H9 (cell line): ENCODE results near the gene SPATA18. TPM values are rescaled to one million over a fixed set of nuclear protein-coding genes. Genes with fewer than 3 reads are reported as not detected.

Source experiments
- DNase-seq: peaks from one replicate; pipeline ENCODE4 v3.0.0-alpha.2; 2017
- H2AFZ ChIP-seq: one replicate; pipeline ENCODE4 v1.6.1; 2013; ENCODE audit warnings: mild to moderate bottlenecking, low read length, control low read depth, moderate library complexity
- H2AK5ac ChIP-seq: 2 replicates; pipeline ENCODE4 v1.6.1; 2013; ENCODE audit warnings: low read length, control low read depth, mixed read lengths; ENCODE audit not compliant: insufficient read length
- H2BK120ac ChIP-seq: one replicate; pipeline ENCODE4 v1.6.1; 2013; ENCODE audit warnings: low read depth, mild to moderate bottlenecking, low read length, control low read depth, inconsistent platforms; ENCODE audit not compliant: poor library complexity, severe bottlenecking
- H2BK12ac ChIP-seq: 2 replicates; pipeline ENCODE4 v1.6.1; 2013; ENCODE audit warnings: low read length, control low read depth, mixed read lengths, low read depth; ENCODE audit not compliant: insufficient read length
- H2BK15ac ChIP-seq: 2 replicates; pipeline ENCODE4 v1.6.1; 2013; ENCODE audit warnings: low read depth, low read length, control low read depth
- H2BK20ac ChIP-seq: one replicate; pipeline ENCODE4 v1.6.1; 2013; ENCODE audit warnings: low read depth, mild to moderate bottlenecking, low read length, control low read depth, inconsistent platforms; ENCODE audit not compliant: poor library complexity, severe bottlenecking
- H2BK5ac ChIP-seq: 2 replicates; pipeline ENCODE4 v1.6.1; 2013; ENCODE audit warnings: low read length, control low read depth, mixed read lengths; ENCODE audit not compliant: insufficient read length
- H3K14ac ChIP-seq: 2 replicates; pipeline ENCODE4 v1.6.1; 2013; ENCODE audit warnings: low read length, control low read depth; ENCODE audit not compliant: insufficient read depth
- H3K18ac ChIP-seq: 2 replicates; pipeline ENCODE4 v1.6.1; 2013; ENCODE audit warnings: low read depth, mild to moderate bottlenecking, mixed read lengths, low read length, control low read depth; ENCODE audit not compliant: insufficient read length
- H3K23ac ChIP-seq: 2 replicates; pipeline ENCODE4 v1.6.1; 2013; ENCODE audit warnings: low read length, control low read depth, mixed read lengths, low read depth; ENCODE audit not compliant: insufficient read length
- H3K23me2 ChIP-seq: 2 replicates; pipeline ENCODE4 v1.6.1; 2013; ENCODE audit warnings: low read depth, mild to moderate bottlenecking, mixed read lengths, low read length, control low read depth; ENCODE audit not compliant: insufficient read length, poor library complexity, severe bottlenecking
- H3K27ac ChIP-seq: 2 replicates; pipeline ENCODE4 v1.5.1; 2013; ENCODE audit warnings: low read length, control low read depth, mixed read lengths, low read depth; ENCODE audit not compliant: insufficient read length
- H3K27me3 ChIP-seq: 2 replicates; pipeline ENCODE4 v1.6.1; 2013; ENCODE audit warnings: low read length, control low read depth, inconsistent platforms; ENCODE audit not compliant: insufficient read depth
- H3K4ac ChIP-seq: 2 replicates; pipeline ENCODE4 v1.6.1; 2013; ENCODE audit warnings: low read depth, mild to moderate bottlenecking, control low read depth, inconsistent platforms, low read length, moderate library complexity
- H3K4me1 ChIP-seq: 2 replicates; pipeline ENCODE4 v1.6.1; 2013; ENCODE audit warnings: low read length, control low read depth, inconsistent platforms; ENCODE audit not compliant: insufficient read depth
- H3K4me2 ChIP-seq: 2 replicates; pipeline ENCODE4 v1.6.1; 2013; ENCODE audit warnings: low read length, control low read depth, mixed read lengths; ENCODE audit not compliant: insufficient read length, insufficient read depth
- H3K56ac ChIP-seq: 2 replicates; pipeline ENCODE4 v1.6.1; 2013; ENCODE audit warnings: low read depth, mild to moderate bottlenecking, mixed read lengths, low read length, control low read depth; ENCODE audit not compliant: insufficient read length
- H3K79me1 ChIP-seq: 2 replicates; pipeline ENCODE4 v1.6.1; 2013; ENCODE audit warnings: low read depth, mild to moderate bottlenecking, moderate library complexity, low read length, control low read depth, inconsistent platforms; ENCODE audit not compliant: insufficient read depth, poor library complexity, severe bottlenecking
- H3K79me2 ChIP-seq: 2 replicates; pipeline ENCODE4 v1.6.1; 2013; ENCODE audit warnings: low read length, control low read depth, inconsistent platforms; ENCODE audit not compliant: insufficient read depth
- H3K9ac ChIP-seq: 2 replicates; pipeline ENCODE4 v1.6.1; 2013; ENCODE audit warnings: low read length, control low read depth, mixed read lengths; ENCODE audit not compliant: insufficient read length; ENCODE audit errors: extremely low read depth
- H3K9me3 ChIP-seq: one replicate; pipeline ENCODE4 v1.6.1; 2013; ENCODE audit warnings: low read depth, low read length, inconsistent platforms; ENCODE audit not compliant: control insufficient read depth
- H3T11ph ChIP-seq: one replicate; pipeline ENCODE4 v1.6.1; 2013; ENCODE audit warnings: mild to moderate bottlenecking, low read length, control low read depth, inconsistent platforms
- H4K20me1 ChIP-seq: one replicate; pipeline ENCODE4 v1.6.1; 2013; ENCODE audit not compliant: control insufficient read depth, insufficient read length, insufficient read depth
- H4K5ac ChIP-seq: 2 replicates; pipeline ENCODE4 v1.6.1; 2013; ENCODE audit warnings: low read depth, mild to moderate bottlenecking, mixed read lengths, low read length, control low read depth; ENCODE audit not compliant: insufficient read length
- H4K8ac ChIP-seq: replicated peaks from 2 replicates; pipeline ENCODE4 v1.6.1; 2013; ENCODE audit warnings: low read length, control low read depth, mixed read lengths, low read depth; ENCODE audit not compliant: insufficient read length
- H4K91ac ChIP-seq: 2 replicates; pipeline ENCODE4 v1.6.1; 2013; ENCODE audit warnings: low read depth, mild to moderate bottlenecking, moderate library complexity, mixed read lengths, low read length, control low read depth; ENCODE audit not compliant: insufficient read length
- H3K27ac Mint-ChIP-seq, 3 experiments: 2 replicates in 2 of 3; 3 replicates in 1 of 3; pipeline ENCODE4 v1.8.0; 2020 to 2021; ENCODE audit warnings: mixed read lengths in 3 of 3, mild to moderate bottlenecking in 1 of 3, moderate library complexity in 1 of 3
- H3K27me3 Mint-ChIP-seq: 2 replicates; pipeline ENCODE4 v1.8.0; 2021; ENCODE audit warnings: low read depth, mild to moderate bottlenecking, moderate library complexity, mixed read lengths
- H3K36me3 Mint-ChIP-seq, 3 experiments: 2 replicates in 2 of 3; 3 replicates in 1 of 3; pipeline ENCODE4 v1.8.0; 2020 to 2021; ENCODE audit warnings: low read depth in 3 of 3, mixed read lengths in 3 of 3; ENCODE audit not compliant: insufficient read depth in 1 of 3
- H3K4me1 Mint-ChIP-seq, 2 experiments: 2 replicates each; pipeline ENCODE4 v1.8.0; 2020; ENCODE audit warnings: mixed read lengths in 2 of 2
- H3K4me3 Mint-ChIP-seq, 2 experiments: 2 replicates in 1 of 2; 3 replicates in 1 of 2; pipeline ENCODE4 v1.8.0; 2020 to 2021; ENCODE audit warnings: mild to moderate bottlenecking in 2 of 2, mixed read lengths in 2 of 2, moderate library complexity in 1 of 2
- H3K9me3 Mint-ChIP-seq, 2 experiments: 2 replicates in 1 of 2; 3 replicates in 1 of 2; pipeline ENCODE4 v1.8.0; 2020; ENCODE audit warnings: mild to moderate bottlenecking in 2 of 2, mixed read lengths in 2 of 2, moderate library complexity in 1 of 2
- total RNA-seq: library from RNA; stranded (reverse); gene quantifications from 2 replicates; pipeline ENCODE4 v1.2.1, GENCODE V29; 2021
- TF ChIP-seq, protein P1 (sequence below): fragments of 200-600 bp; sonication (generic); conservative IDR thresholded peaks from 3 replicates; pipeline ENCODE4 v1.8.0; 2021; ENCODE audit warnings: antibody characterized with exemption, mild to moderate bottlenecking

SPATA18 gene
- total RNA-seq, 1 experiment from 2014 or later: 3.9 TPM

DNA sequence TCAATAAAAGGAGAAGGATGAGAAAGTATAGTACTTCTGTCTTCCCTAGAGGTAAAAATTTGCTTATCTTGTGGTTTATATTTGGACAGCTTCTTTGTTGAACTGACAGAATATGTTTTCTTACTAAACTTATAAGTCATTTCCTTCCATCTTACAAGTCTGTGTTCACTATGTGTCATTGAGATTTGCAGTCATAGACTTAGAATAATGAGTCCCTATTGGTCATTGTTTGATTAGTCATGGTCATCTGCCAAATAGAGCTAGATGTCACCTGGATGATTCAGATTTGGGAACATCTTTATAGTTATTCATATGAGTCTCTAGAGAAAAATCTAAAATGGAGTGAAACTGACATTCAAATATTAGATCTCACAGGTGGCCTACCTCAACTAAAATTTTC, 51.5 kb downstream of the SPATA18 start:
- Histone ChIP-seq H4K8ac (no peak overlapping the region), H2BK15ac (no peak overlapping the region), H3K4me1 (no peaks in the 10 kb centered on the region), H3K23ac (no peak overlapping the region), H3K79me2 (no peaks in the 10 kb centered on the region), H2BK20ac (no peak overlapping the region), H3K23me2 (no peaks in the 10 kb centered on the region), H4K91ac (no peak overlapping the region), H2AFZ (no peak overlapping the region), H4K20me1 (no peaks in the 10 kb centered on the region), H3K4ac (no peak overlapping the region), H2AK5ac (no peak overlapping the region), H2BK12ac (no peak overlapping the region), H2BK120ac (no peak overlapping the region), H3K14ac (no peak overlapping the region), H3K27me3 (no peaks in the 10 kb centered on the region), H3K56ac (no peak overlapping the region), H4K5ac (no peak overlapping the region), H2BK5ac (no peak overlapping the region), H3K27ac (no peak overlapping the region), H3K9me3 (no peaks in the 10 kb centered on the region), H3K18ac (no peak overlapping the region), H3T11ph (no peak overlapping the region), H3K9ac (no peak overlapping the region), H3K79me1 (no peaks in the 10 kb centered on the region), H3K4me2 (no peak overlapping the region)
- no peak overlapping the region for H3K27ac Mint-ChIP-seq
- TF ChIP-seq, protein P1, sequence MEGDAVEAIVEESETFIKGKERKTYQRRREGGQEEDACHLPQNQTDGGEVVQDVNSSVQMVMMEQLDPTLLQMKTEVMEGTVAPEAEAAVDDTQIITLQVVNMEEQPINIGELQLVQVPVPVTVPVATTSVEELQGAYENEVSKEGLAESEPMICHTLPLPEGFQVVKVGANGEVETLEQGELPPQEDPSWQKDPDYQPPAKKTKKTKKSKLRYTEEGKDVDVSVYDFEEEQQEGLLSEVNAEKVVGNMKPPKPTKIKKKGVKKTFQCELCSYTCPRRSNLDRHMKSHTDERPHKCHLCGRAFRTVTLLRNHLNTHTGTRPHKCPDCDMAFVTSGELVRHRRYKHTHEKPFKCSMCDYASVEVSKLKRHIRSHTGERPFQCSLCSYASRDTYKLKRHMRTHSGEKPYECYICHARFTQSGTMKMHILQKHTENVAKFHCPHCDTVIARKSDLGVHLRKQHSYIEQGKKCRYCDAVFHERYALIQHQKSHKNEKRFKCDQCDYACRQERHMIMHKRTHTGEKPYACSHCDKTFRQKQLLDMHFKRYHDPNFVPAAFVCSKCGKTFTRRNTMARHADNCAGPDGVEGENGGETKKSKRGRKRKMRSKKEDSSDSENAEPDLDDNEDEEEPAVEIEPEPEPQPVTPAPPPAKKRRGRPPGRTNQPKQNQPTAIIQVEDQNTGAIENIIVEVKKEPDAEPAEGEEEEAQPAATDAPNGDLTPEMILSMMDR: no peak
- H3K4me3 Mint-ChIP-seq: no peak overlapping the region
- no peaks in the 10 kb centered on the region for H3K27me3 Mint-ChIP-seq
- H3K36me3 Mint-ChIP-seq: no peaks in the 10 kb centered on the region
- H3K9me3 Mint-ChIP-seq: no peaks in the 10 kb centered on the region
- no peak for DNase-seq
- H3K4me1 Mint-ChIP-seq: peaks cover 0 to 3% of the 10 kb centered on the region in 2 experiments; a peak in 3 of 4 replicates
